ENCODE results near the gene SLC2A5.
"Not testable (repeated sequence)": the region's sequence is repeated elsewhere in the genome, so short reads cannot be mapped to it uniquely, and the experiment has no call there.

Gene SLC2A5

GRCh38 chr1:9033363-9033762, 36.1 kb downstream of the SLC2A5 start:
- DNase-seq (ENCODE audit: low read depth) = no peak

GRCh38 chr1:9031484-9032259, 37.8 kb downstream of the SLC2A5 start:
- no peak for DNase-seq (ENCODE audit: low read depth)

- not testable (repeated sequence) for DNase-seq (ENCODE audit: low read depth)
Measured at GRCh38 chr1:9031077-9031476, 38.4 kb downstream of the SLC2A5 start.

- no peak for DNase-seq (ENCODE audit: low read depth)
Measured at GRCh38 chr1:9028921-9029705, 40.3 kb downstream of the SLC2A5 start.

GRCh38 chr1:9027307-9027706, 42.1 kb downstream of the SLC2A5 start:
- DNase-seq (ENCODE audit: low read depth) = no peak

- DNase-seq (ENCODE audit: low read depth) = no peak
Measured at GRCh38 chr1:9025449-9025848, 44.0 kb downstream of the SLC2A5 start.

GRCh38 chr1:9024837-9025236, 44.6 kb downstream of the SLC2A5 start:
- DNase-seq (ENCODE audit: low read depth) = no peak

- DNase-seq (ENCODE audit: low read depth) = no peak
Measured at GRCh38 chr1:9022773-9023172, 46.7 kb downstream of the SLC2A5 start.

GRCh38 chr1:9022026-9022738, 47.3 kb downstream of the SLC2A5 start:
- not testable (repeated sequence) for DNase-seq (ENCODE audit: low read depth)

GRCh38 chr1:9020305-9020704, 49.1 kb downstream of the SLC2A5 start:
- no peak for DNase-seq (ENCODE audit: low read depth)

GRCh38 chr1:9019896-9020295, 49.5 kb downstream of the SLC2A5 start:
- DNase-seq (ENCODE audit: low read depth) = no peak

GRCh38 chr1:9018333-9018732, 51.1 kb downstream of the SLC2A5 start:
- DNase-seq (ENCODE audit: low read depth) = no peak

- DNase-seq (ENCODE audit: low read depth) = no peak
Measured at GRCh38 chr1:9016455-9016854, 53.0 kb downstream of the SLC2A5 start.

- DNase-seq (ENCODE audit: low read depth) = no peak
Measured at GRCh38 chr1:9014475-9015375, 54.7 kb downstream of the SLC2A5 start.

- no peak for DNase-seq (ENCODE audit: low read depth)
Measured at GRCh38 chr1:9013819-9014218, 55.6 kb downstream of the SLC2A5 start.

GRCh38 chr1:9010781-9011323, 58.6 kb downstream of the SLC2A5 start:
- DNase-seq (ENCODE audit: low read depth) = no peak

- no peak for DNase-seq (ENCODE audit: low read depth)
Measured at GRCh38 chr1:9009438-9010370, 59.7 kb downstream of the SLC2A5 start.

- DNase-seq (ENCODE audit: low read depth) = no peak
Measured at GRCh38 chr1:9008236-9008635, 61.2 kb downstream of the SLC2A5 start.

- DNase-seq (ENCODE audit: low read depth) = no peak
Measured at GRCh38 chr1:9006956-9007615, 62.3 kb downstream of the SLC2A5 start.

GRCh38 chr1:9005395-9005708, 64.1 kb downstream of the SLC2A5 start:
- no peak for DNase-seq (ENCODE audit: low read depth)
